ENCODE results near the gene DPF1. TPM values are rescaled to one million over a fixed set of nuclear protein-coding genes. Genes with fewer than 3 reads are reported as not detected.

Gene DPF1
- total RNA-seq, 1 donor from 2014 or later = 31.7 TPM

DNA sequence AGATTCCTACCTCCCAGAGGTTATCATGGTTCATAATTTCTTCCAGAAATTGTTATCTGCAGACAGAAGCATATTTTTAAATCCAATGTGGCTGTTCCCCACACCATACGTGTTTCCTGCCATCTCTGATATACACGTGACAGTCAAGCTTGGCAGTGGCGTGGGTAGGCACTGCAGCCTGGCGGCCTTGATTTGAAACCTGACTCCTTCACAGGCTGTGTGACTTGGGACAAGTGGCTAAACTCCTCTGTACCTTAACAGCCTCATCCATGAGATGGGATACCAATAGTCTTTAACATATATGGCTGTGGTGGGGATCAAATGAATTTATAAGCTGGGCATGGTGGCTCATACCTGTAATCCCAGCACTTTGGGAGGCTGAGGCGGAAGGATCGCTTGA lies 33.2 kb downstream of the DPF1 start:
- DNase-seq (ENCODE audit: low read depth, low spot score) = no peak
- peaks cover 2% of the 10 kb centered on the region for H3K4me1 Mint-ChIP-seq
- H3K27me3 Mint-ChIP-seq (ENCODE audit: low read depth) = no peaks in the 10 kb centered on the region
- TF ChIP-seq, protein P1, sequence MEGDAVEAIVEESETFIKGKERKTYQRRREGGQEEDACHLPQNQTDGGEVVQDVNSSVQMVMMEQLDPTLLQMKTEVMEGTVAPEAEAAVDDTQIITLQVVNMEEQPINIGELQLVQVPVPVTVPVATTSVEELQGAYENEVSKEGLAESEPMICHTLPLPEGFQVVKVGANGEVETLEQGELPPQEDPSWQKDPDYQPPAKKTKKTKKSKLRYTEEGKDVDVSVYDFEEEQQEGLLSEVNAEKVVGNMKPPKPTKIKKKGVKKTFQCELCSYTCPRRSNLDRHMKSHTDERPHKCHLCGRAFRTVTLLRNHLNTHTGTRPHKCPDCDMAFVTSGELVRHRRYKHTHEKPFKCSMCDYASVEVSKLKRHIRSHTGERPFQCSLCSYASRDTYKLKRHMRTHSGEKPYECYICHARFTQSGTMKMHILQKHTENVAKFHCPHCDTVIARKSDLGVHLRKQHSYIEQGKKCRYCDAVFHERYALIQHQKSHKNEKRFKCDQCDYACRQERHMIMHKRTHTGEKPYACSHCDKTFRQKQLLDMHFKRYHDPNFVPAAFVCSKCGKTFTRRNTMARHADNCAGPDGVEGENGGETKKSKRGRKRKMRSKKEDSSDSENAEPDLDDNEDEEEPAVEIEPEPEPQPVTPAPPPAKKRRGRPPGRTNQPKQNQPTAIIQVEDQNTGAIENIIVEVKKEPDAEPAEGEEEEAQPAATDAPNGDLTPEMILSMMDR (conservative IDR thresholded peaks at IDR 0.05) = no peak
- H3K36me3 Mint-ChIP-seq (ENCODE audit: low read depth) = peaks cover 4% of the 10 kb centered on the region
- no peak overlapping the region for H3K27ac Mint-ChIP-seq (ENCODE audit: unreplicated experiment)
- no peak overlapping the region for H3K4me3 Mint-ChIP-seq
- H3K9me3 Mint-ChIP-seq = no peaks in the 10 kb centered on the region

DNA sequence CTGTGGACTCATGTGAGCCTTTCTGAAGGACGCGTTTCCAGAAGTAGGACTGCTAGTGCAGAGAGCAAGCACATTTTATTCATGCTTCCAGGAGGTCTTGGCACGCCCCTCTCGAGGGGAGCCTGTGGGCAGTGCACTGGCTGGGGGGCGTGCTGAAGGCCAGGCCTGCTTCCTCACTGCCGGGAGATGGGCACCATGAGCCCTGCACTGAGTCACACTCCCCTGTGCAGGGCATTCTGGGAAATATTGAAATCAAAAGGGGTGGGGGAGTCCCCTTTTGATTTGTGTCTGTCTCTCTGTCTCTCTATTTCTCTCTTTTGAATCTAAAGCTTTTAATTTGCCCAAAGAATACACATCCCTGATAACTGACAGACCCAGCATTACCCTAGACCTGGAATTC lies 34.0 kb downstream of the DPF1 start:
- DNase-seq (ENCODE audit: low read depth, low spot score) = no peak
- H3K36me3 Mint-ChIP-seq (ENCODE audit: low read depth) = peaks cover 5% of the 10 kb centered on the region
- TF ChIP-seq, protein P1 (conservative IDR thresholded peaks at IDR 0.05) = no peak
- H3K27me3 Mint-ChIP-seq (ENCODE audit: low read depth) = no peaks in the 10 kb centered on the region
- H3K4me3 Mint-ChIP-seq = no peak overlapping the region
- H3K27ac Mint-ChIP-seq (ENCODE audit: unreplicated experiment) = peak overlapping the region; percentile 16
- no peaks in the 10 kb centered on the region for H3K9me3 Mint-ChIP-seq
- H3K4me1 Mint-ChIP-seq = peaks cover 7% of the 10 kb centered on the region

DNA sequence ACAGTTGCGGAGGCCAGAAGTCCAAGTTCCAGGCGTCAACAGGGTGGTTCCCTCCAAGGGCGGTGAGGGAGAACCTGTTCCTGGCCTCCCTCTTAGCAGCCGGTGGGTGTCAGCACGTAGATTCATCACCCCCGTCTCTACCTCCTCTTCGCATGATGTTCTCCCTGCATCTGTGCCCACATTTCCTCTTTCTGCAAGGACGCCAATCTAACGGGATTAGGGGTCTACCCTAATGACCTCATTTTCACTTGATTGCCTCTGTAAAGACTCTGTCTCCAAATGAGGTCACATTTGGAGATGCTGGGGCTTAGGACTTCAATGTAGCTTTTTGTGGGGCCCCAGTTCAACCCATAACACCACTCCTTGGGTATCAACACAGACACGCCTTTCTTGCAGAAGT lies 38.5 kb downstream of the DPF1 start:
- peaks cover 2% of the 10 kb centered on the region for H3K27me3 Mint-ChIP-seq (ENCODE audit: low read depth)
- H3K36me3 Mint-ChIP-seq (ENCODE audit: low read depth) = peaks cover 20% of the 10 kb centered on the region
- no peak overlapping the region for H3K4me3 Mint-ChIP-seq
- peaks cover 30% of the 10 kb centered on the region for H3K4me1 Mint-ChIP-seq
- TF ChIP-seq, protein P1 (conservative IDR thresholded peaks at IDR 0.05) = no peak
- H3K9me3 Mint-ChIP-seq = peaks cover 4% of the 10 kb centered on the region
- DNase-seq (ENCODE audit: low read depth, low spot score) = no peak
- H3K27ac Mint-ChIP-seq (ENCODE audit: unreplicated experiment) = no peak overlapping the region

DNA sequence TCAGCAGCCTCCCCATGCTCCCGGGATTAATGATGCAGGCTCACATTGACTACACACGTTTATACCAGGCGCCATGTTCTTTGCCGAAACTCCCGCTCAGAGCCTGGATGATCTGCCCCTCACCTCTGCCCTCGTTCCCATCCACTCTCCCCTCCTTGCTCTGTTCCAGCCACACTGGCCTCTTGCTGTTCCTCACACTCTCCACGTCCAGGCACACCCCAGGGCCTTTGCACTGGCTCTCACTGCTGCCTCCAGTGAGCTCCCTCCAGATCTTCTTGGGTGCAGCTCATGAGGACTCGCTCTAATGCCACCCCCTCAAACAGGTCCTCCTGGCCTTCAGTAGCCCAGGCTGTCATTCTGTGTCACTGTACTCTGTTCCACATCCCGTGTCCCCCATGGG lies 39.2 kb downstream of the DPF1 start:
- peaks cover 30% of the 10 kb centered on the region for H3K4me1 Mint-ChIP-seq
- H3K27me3 Mint-ChIP-seq (ENCODE audit: low read depth) = peaks cover 2% of the 10 kb centered on the region
- DNase-seq (ENCODE audit: low read depth, low spot score) = no peak
- no peak overlapping the region for H3K4me3 Mint-ChIP-seq
- peaks cover 4% of the 10 kb centered on the region for H3K9me3 Mint-ChIP-seq
- no peak overlapping the region for H3K27ac Mint-ChIP-seq (ENCODE audit: unreplicated experiment)
- TF ChIP-seq, protein P1 (conservative IDR thresholded peaks at IDR 0.05) = no peak
- peaks cover 20% of the 10 kb centered on the region for H3K36me3 Mint-ChIP-seq (ENCODE audit: low read depth)

DNA sequence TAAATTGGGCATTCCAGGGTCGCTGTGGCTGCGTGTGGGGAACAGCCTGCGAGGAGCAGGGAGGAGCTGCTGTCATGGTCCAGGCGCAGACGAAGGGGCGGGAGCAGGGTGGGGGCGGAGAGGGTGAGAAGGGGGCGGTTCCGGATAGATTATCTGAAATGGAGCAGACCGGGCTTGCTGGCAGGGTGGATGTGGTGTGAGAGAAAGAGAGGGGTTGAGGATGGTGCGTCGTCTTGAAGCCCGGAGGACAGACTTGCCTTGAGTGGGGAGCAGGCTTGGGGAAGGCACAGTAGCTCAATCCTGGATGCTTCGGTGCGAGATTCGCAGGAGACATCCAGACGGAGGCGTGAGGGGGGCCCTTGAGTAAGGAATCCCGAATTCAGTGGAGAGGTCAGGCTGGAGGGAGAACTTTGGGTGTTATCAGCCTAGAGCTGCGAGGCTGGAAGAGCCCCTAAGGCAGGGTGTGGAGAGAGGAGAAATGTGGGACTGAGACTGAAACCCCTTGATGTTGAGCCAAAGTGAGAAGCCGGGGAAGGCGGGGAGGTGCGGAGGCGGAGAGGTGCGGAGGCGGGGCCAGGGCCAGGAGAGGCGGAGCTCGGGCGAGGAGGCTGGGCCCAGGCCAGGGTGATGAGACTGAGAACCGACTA lies 40.6 kb downstream of the DPF1 start:
- peaks cover 30% of the 10 kb centered on the region for H3K4me1 Mint-ChIP-seq
- DNase-seq (ENCODE audit: low read depth, low spot score) = peak; percentile 43
- H3K4me3 Mint-ChIP-seq = peak overlapping the region; percentile 68
- peaks cover 4% of the 10 kb centered on the region for H3K9me3 Mint-ChIP-seq
- peaks cover 2% of the 10 kb centered on the region for H3K27me3 Mint-ChIP-seq (ENCODE audit: low read depth)
- H3K36me3 Mint-ChIP-seq (ENCODE audit: low read depth) = peaks cover 24% of the 10 kb centered on the region
- no peak overlapping the region for H3K27ac Mint-ChIP-seq (ENCODE audit: unreplicated experiment)
- TF ChIP-seq, protein P1 (conservative IDR thresholded peaks at IDR 0.05) = no peak
